NCI-H2081 treated with DMSO at 0.1 percent for 48 hours (cell line): ENCODE measurements around the gene ACSS1.

ENCODE experiments used
- DNase-seq: peaks from one replicate; lab custom pipeline; 2025; lab: John Stamatoyannopoulos, UW

Gene ACSS1

GRCh38 chr20:25078662-25079061, 20.7 kb upstream of the ACSS1 start:
- DNase-seq, result no peak

- DNase-seq, result no peak
These were observed 19.8 kb upstream of the ACSS1 start for GRCh38 chr20:25077610-25078169.

GRCh38 chr20:25076731-25077609, 19.0 kb upstream of the ACSS1 start:
- no peak for DNase-seq

GRCh38 chr20:25076201-25076600, 18.3 kb upstream of the ACSS1 start:
- DNase-seq, result no peak

GRCh38 chr20:25073544-25073943, 15.6 kb upstream of the ACSS1 start:
- DNase-seq, result no peak

GRCh38 chr20:25072226-25072811, 14.4 kb upstream of the ACSS1 start:
- DNase-seq, result no peak

GRCh38 chr20:25071734-25072133, 13.8 kb upstream of the ACSS1 start:
- DNase-seq, result no peak

- no peak for DNase-seq
These were observed 13.0 kb upstream of the ACSS1 start for GRCh38 chr20:25070821-25071473.

- no peak for DNase-seq
These were observed 9.4 kb upstream of the ACSS1 start for GRCh38 chr20:25067102-25067987.

- no peak for DNase-seq
These were observed 8.4 kb upstream of the ACSS1 start for GRCh38 chr20:25066386-25066785.

GRCh38 chr20:25065625-25066338, 7.8 kb upstream of the ACSS1 start:
- no peak for DNase-seq

GRCh38 chr20:25065072-25065624, 7.2 kb upstream of the ACSS1 start:
- no peak for DNase-seq

GRCh38 chr20:25064561-25065071, 6.7 kb upstream of the ACSS1 start:
- no peak for DNase-seq

GRCh38 chr20:25063981-25064380, 6.0 kb upstream of the ACSS1 start:
- DNase-seq, result no peak

- no peak for DNase-seq
These were observed 5.6 kb upstream of the ACSS1 start for GRCh38 chr20:25063546-25063945.

- DNase-seq, result no peak
These were observed 4.9 kb upstream of the ACSS1 start for GRCh38 chr20:25062841-25063240.

GRCh38 chr20:25061821-25062530, 4.0 kb upstream of the ACSS1 start:
- no peak for DNase-seq

- no peak for DNase-seq
These were observed 3.3 kb upstream of the ACSS1 start for GRCh38 chr20:25061103-25061799.

GRCh38 chr20:25059866-25060465, 2.0 kb upstream of the ACSS1 start:
- no peak for DNase-seq
